Stimulated activated CD4-positive, alpha-beta T cell treated with anti-CD3 and anti-CD28 coated beads, TNF-alpha, amount 100 ng/mL, for 24 hours (primary cell): ENCODE measurements around the gene UBE2R2.
"Not testable (repeated sequence)": the region's sequence is repeated elsewhere in the genome, so short reads cannot be mapped to it uniquely, and the experiment has no call there.

ENCODE experiments used
- DNase-seq, 3 experiments: peaks; one replicate each; pipeline ENCODE4 v3.0.0-alpha.2; 2020; ENCODE audit warnings: low read depth in 3 of 3

UBE2R2 gene

DNA sequence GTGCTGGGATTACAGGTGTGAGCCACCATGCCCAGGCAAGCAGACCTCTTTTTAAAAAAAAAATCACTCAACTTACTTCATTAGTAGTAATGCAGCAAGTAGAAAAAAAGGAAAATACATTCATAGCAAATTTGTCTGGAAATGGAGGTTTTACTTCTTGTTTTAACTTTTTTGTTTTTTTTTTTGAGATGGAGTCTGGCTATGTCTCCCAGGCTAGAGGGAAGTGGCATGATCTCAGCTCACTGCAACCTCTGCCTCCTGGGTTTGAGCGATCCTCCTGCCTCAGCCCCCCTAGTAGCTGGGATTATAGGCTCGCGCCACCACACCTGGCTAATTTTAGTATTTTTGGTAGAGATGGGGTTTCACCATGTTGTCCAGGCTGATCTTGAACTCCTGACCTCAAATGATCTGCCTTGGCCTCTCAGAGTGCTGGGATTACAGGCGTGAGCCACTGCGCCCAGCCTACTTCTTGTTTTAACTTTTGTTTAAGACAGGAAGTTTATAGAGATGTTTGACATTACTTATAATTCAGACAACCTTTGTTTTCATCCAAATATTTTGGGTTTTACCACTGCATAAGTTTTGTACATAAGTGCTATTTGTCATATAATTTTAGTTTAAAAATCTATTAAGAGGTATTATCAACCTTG, 26.5 kb downstream of the UBE2R2 start:
- DNase-seq = no peak

DNA sequence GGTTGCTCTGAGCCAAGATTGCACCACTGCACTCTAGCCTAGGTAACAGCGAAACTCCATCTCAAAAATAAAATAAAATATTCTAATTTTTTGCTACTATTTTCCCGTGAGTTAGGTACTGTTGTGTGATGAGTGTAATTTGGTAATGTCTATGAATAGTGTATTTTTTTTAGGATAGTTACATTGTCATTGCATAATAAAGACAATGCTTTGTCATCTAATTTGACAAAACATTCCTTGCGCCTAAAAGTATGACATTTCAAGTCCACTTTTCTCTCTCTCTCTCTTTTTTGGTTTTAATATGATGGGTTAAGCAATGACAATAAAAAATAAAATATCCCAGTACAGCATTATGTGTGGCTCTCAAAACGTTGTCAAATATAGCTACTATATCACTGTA, 29.3 kb downstream of the UBE2R2 start:
- DNase-seq = no peak

DNA sequence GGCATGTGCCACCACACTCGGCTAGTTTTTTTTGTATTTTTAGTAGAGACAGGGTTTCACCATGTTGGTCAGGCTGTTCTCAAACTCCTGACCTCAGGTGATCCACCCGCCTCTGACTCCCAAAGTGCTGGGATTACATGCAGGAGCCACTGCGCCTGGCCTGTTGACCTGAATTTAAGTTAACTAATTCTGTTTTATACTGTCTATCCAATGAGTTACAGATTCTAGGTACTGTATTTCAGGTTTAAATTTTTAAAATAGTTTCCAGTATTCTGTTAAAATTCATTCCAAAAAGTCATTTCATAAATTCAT, 30.9 kb downstream of the UBE2R2 start:
- DNase-seq = not testable (repeated sequence)

DNA sequence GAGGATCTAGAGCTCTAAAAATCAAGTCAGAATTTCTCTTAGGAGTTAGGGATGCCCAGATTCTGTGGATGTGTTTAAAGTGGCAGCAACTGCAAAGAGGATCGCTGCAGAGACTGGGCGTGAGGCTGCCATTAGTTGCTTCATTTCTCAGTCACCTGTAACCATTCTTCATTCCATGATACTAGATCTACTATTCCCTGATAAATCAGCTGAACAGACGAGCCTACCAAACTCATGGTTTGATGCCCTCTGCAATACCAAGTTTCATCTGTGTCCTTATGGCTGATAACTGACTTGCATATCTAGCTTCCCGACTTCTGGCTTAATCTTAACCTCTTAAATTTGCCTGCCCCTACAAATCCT, 33.3 kb downstream of the UBE2R2 start:
- DNase-seq = no peak

DNA sequence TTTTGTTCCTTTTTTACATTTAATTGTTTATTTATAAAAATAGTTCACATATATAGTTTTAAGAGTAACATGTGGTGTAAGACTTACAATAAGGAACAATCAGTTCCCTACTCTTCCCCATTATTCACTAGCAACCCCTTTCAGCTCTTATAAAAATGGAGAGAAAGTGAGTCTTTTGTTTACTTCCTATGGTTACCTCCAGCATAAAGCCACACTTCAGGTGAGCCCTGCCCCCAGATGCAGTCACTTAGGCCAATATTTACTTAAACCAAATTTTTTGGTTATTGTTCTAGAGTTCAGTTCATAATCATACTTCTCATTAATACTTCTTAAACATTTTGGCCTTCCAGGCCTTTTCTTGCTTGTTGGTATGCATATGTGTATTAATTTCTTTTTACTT, 33.7 kb downstream of the UBE2R2 start:
- no peak for DNase-seq

DNA sequence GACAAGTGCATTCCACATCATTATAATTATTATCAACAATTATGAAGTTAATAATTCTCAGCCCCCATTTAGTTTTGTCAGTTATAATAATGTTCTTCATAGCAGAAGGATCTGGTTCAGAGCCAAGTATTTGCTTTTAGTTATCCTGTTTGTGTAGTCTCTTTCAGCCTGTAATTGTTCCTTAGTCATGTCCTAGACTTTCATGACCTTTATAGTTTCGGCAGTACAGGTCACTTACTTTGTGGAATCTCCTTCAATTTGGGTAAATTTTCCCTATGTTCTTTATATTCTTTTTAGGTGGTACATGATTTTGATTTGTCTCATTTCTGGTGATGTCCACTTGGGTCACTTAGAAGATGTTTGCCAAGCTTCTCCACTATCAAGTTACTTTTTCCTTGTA, 34.3 kb downstream of the UBE2R2 start:
- DNase-seq = no peak

DNA sequence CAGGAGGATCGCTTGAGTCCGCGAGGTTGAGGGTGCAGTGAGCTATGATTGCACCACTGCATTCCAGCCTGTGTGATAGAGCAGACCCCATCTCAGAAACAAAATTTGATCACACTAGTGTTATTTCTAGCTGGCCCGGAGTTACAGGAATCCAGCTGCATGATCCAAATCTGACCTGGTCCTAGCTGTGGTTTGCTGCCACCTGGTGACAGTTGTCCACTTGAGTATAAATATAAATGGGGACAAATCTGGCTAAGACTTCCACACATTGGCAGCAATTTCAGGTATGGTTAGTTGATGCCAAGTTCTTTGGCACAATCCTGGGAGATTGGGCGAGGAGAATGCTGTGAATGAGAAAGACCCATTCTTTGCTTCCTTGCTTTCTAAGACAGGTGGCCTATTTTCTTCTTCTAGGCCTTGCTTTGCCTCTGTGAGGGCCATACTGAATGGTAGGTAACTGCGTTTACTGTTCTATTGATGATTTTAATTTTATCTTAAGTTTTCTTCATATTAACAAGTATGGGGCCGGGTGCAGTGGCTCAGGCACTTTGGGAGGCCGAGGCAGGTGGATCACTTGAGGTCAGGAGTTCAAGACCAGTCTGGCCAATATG, 35.4 kb downstream of the UBE2R2 start:
- peak in 2 of 3 experiments; percentile 21 for DNase-seq

DNA sequence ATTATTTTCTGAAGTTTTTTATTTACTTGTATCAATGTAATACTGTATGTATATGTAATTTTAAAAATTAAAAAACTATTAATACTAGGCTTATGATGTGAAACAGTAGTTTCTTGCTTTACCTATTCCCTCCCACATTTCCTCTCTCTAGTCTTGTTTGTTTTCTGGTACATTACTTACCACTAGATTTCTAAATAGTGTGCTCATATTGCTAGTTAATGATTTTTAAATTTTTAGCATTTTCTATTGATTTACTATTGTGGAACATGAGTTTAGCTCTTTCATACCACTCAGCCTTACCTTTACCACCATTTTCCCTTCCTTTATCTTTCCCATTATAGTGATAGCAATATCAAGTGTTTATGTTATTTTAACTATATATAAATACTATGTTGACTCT, 39.3 kb downstream of the UBE2R2 start:
- DNase-seq = no peak

DNA sequence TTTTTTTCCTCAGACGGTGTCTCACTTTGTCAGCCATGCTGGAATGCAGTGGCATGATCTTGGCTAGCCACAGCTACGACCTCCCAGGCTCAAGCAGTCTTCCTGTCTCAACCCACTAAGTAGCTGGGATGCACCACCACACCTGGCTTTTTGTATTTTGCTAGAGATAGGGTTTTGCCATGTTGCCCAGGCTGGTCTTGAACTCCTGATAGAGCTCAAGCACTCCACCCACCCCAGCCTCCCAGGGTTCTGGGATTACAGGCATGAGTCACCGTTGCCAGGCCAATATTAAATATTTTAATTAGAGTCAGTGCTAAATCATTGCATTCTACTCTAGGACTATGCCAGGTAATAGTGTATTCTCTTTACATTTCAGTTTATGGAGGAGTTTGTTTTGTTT, 41.5 kb downstream of the UBE2R2 start:
- DNase-seq = no peak

DNA sequence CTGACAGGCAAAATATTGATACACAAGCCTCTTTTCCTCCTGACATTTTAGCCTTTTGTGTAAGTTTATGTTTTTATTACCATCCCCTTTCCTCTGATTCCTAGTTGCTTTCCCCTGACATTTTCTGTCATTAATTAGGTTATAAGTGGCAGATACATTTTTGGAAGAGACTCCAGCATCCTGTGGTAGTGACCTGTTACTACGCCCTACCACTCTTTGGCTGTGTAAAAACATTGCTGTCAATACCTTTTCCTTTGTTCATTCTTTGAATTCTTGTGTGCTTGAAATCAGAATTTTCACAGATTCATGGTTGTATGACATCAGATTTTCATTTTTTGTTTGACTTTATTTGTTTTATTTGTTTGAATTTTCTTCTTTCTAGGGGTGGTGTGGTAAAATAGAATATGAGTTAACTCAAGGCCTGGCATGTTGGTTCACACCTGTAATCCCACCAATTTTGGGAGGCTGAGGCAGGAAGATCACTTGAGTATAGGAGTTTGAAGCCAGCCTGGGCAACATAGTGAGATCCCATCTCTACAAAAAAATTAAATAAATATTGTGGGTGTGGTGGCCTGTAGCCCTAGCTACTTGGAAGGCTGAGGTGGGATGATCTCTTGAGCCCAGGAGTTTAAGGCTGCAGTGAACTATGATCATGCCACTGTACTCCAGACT, 43.4 kb downstream of the UBE2R2 start:
- DNase-seq = no peak

DNA sequence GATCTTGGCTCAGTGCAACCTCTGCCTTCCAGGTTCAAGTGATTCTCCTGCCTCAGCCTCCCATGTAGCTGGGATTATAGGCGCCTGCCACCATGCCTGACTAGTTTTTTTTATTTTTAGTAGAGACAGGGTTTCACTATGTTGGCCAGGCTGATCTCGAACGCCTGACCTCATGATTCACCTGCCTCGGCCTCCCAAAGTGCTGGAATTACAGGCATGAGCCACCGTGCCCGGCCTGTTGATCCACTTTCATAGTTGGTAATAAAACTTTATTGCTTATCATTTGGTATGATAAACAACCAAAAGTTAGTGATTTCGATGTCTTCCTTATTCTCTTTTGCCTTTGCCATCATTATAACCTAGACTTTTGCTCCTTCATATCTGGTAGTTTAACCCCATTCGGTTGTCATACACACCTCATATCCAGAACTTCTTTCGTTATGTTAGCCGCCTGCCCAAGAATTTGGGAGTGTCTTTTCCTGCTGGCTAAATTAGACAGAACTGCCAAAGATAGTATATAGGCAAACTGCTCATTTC, 45.0 kb downstream of the UBE2R2 start:
- no peak for DNase-seq

DNA sequence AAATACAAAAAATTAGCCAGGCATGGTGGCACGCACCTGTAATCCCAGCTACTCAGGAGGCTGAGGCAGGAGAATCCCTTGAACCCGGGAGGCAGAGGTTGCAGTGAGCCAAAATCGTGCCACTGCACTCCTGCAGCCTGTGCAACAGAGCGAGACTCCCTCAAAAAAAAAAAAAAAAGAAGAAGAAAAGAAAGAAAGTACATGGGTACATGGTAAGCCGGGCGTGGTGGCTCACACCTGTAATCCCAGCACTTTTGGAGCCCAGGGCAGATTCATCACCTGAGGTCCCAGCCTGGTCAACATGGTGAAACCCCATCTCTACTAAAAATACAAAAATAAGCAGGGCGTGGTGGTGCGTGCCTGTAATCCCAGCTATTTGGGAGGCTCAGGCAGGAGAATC, 46.1 kb downstream of the UBE2R2 start:
- not testable (repeated sequence) for DNase-seq

DNA sequence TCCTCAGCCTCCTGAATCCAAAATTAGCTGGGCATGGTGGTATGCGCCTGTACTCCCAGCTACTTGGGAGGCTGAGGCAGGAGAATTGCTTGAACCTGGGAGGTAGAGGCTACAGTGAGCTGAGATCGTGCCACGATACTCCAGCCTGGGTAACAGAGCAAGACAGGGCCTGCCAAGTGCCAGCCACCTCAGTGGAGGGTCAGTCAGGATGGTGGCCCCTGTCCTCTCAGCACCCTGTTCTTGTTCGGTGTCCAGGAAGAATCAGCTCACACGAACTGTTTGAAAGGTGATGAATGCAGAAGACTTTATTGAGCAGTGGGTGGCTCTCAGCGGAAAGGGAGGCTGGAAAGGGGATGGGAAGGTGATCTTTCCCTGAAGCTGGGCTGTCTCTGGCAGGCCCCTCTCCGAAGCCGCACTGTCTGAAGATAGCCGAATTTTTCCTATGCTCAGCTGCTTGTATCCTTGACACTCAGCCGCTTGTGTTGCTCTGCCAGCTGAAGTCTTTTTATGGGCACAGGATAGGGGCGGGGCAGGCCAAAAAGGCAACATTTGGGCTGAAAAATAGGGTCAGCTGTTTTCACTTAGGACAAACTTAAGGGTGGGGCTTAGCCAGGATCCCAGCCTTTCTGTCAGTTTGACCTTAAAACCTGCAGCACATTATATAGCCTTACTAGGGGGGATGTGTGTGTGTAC, 50.9 kb downstream of the UBE2R2 start:
- DNase-seq = no peak

DNA sequence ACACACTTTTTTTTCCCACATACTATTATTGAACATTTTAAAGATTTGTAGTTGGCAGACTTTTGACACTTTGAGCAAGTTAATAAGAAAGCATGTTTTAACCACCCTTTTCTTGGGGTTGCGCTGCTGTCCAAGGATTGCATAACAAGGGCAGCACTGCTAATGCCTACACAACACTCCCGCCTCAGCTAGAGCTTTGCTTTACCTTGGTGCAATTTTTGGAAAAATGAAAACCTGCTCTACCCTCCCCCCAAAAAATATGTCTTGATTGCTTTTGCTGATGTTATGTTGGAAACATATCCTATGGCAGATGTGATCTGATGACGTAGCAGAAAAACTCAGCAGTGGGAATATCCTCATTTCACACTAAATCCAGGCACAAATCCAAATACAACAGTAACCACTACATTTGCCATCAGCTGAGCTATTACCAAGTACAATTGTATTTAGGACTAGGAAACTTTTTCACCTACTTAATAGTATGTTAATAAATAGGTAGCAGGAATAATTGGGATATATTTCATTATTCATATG, 51.5 kb downstream of the UBE2R2 start:
- DNase-seq = no peak

DNA sequence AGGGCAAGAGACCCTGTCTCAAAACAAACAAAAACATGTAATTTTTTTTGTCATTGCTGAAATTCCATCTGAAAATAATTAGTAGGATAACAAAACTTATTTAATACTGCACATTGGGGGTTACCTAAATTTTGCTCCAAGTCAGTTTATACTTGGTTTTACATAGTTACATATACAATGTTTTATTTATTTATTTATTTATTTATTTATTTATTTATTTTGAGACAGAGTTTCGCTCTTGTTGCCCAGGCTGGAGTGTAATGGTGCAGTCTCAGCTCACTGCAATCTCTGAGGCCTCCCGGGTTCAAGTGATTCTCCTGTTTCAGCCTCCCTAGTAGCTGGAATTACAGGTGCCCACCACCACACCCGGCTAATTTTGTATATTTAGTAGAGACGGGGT, 52.3 kb downstream of the UBE2R2 start:
- not testable (repeated sequence) for DNase-seq

DNA sequence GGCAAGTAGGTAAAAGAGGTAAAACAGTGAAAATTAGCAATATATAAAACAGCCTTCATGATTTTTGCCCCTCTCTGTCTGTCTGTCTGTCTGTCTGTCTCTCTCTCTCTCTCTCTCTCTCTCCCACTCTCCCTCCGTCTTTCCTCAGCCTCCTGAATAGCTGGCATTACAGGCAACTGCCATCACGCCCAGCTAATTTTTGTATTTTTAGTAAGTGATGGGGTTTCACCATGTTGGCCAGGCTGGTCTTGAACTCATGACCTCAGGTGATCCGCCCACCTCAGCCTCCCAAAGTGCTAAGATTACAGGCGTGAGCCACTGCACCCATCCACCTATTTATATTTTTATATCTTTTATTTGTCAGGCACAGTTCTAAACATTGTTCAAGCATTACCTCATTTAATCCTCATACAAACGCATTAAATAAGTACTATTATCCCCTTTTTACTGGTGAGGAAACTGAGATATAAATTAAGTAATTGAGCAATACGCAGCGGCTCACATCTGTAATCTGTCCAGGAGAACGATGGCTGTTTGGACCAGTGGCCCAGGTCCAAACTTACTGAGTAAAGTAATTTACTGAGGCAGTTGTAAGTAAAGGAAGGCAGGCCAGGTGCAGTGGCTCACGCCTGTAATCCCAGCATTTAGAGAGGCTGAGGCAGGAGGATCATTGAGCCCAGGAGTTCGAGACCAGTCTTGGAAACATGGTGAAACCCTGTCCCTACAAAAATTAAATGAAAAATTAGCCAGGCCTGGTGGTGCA, 60.9 kb downstream of the UBE2R2 start:
- no peak for DNase-seq

DNA sequence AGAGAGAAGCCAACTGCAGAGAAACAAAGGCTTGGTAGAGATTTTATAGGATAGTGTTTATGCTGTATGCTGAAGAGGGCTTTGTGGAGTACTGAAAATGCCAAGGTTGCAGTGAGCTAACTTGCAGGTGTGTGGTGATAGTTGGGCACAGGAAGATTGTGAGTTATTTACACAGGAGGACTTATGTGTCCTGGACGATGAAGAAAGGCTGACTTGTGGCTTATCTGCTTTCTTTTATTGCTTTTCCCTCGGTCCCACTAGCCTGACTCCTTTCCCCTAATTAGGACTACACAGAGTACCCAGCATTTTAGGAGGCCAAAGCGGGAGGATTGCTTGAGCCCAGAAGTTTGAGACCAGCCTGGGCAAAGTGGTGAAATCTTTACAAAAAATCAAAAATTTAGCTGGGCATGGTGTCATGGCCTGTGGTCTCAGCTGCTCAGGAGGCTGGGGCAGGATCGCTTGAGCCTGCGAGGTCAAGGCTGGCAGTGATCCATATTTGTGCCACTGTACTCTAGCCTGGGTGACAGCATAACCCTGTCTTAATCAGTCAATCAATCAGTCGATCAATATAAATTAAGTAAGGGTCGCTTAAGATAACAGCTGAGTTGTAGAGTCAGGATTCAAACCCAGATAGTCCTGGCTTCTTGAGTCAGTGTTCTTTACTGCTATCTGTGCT, 61.9 kb downstream of the UBE2R2 start:
- no peak for DNase-seq

DNA sequence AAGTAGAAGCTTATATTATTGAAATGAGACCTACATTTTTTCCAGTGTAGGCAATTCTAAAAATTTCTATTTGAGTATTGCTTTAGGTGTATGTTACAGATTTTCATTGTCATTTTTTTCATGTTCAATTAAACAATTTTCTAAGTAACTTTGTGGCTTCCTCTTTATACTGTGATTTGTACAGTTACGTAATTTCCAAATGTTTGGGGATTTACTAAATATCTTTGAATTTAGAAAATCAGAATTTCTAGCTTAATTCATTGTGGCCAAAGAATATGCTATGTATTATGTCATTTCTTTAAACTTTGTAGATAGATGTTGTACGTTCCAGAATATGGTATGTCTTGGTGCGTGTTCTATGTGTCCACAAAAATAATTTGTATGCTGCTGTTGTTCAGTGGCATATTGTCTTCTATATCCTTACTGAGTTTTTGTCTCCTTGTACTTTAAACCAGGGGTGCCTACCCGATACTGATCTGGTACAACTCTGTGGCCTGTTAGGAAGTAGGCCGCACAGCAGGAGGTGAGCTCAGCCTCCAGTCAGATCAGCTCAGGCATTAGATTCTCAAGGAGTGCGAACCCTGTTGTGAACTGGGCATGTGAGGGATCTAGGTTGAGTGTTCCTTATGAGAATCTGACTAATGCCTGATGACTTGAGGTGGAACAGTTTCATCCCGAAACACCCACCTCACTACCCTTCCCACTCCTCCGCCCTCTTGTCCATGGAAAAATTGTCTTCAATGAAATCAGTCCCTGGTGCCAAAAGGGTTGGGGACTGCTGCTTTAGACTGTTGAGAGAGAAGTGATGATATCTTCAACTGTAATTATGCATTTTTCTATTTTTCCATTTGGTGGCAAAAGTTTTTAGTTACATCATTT, 63.5 kb downstream of the UBE2R2 start:
- DNase-seq = no peak

DNA sequence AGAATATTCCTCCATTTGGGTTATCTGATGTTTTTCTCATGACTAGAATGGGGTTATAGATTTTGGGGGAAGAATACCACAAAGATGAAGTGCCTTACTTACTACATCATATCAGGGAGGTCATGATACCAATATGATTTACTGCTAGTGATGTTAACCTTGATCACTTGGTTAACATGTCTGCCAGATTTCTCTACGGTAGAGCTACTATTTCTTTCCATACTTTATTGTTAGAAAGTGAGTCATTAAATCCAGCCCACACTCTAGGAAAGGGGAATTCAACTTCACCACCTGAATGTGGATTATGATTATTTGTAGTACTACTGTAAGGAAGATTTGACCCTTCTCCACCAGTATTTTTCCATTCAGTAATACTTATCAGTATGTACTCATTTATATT, 64.7 kb downstream of the UBE2R2 start:
- DNase-seq = no peak
